Thyroid gland (tissue), 4 donors: ENCODE measurements around the gene ZNF280D. TPM values are rescaled to one million over a fixed set of nuclear protein-coding genes. Genes with fewer than 3 reads are reported as not detected.

ENCODE experiments used
- DNase-seq, 2 donors: peaks; one replicate each; pipeline ENCODE4 v3.0.0-alpha.2; 2019
- H3K27ac ChIP-seq, 3 donors: fragments of 200-600 bp; sonication (generic); 1 replicate in 2 of 3; 2 replicates in 1 of 3; pipeline ENCODE4 v1.5.1; 2016 to 2019; ENCODE audit warnings: mild to moderate bottlenecking in 1 of 3, moderate library complexity in 1 of 3
- H3K27me3 ChIP-seq: fragments of 200-600 bp; sonication (generic); one replicate; pipeline ENCODE4 v1.5.1; 2019
- H3K36me3 ChIP-seq, 2 donors: fragments of 200-600 bp; sonication (generic); one replicate each; pipeline ENCODE4 v1.5.1; 2016 to 2019
- H3K4me1 ChIP-seq, 2 donors: fragments of 200-600 bp; sonication (generic); one replicate each; pipeline ENCODE4 v1.5.1; 2017 to 2019
- H3K4me3 ChIP-seq, 3 donors: fragments of 200-600 bp; sonication (generic); replicated peaks in 1 of 3; 1 replicate in 2 of 3; 2 replicates in 1 of 3; pipeline ENCODE4 v1.5.1; 2016; ENCODE audit warnings: mild to moderate bottlenecking in 1 of 3
- H3K9me3 ChIP-seq: fragments of 200-600 bp; sonication (generic); one replicate; pipeline ENCODE4 v1.5.1; 2017
- CTCF ChIP-seq, 6 experiments: fragments of 200-600 bp in 3 of 6; fragments of 450-650 bp in 3 of 6; sonication (generic) in 3 of 6; IDR thresholded peaks; one replicate each; pipeline ENCODE4 v1.5.1; 2016 to 2019; ENCODE audit warnings: antibody characterized with exemption in 6 of 6, mild to moderate bottlenecking in 2 of 6, inconsistent platforms in 1 of 6, moderate library complexity in 1 of 6
- POLR2A ChIP-seq, 2 donors: fragments of 450-650 bp; IDR thresholded peaks; one replicate each; pipeline ENCODE4 v1.6.1; 2017; ENCODE audit warnings: antibody characterized with exemption in 2 of 2, mild to moderate bottlenecking in 2 of 2, moderate library complexity in 1 of 2
- WGBS, 2 donors: methylation state at CpG; one replicate each; pipeline ENCODE4 v1.1.5; 2017; 5-methylcytosine and 5-hydroxymethylcytosine counted together
- intact Hi-C: fragments of 100-400 bp; cut with DNase I; formaldehyde crosslinking; loops from one replicate; pipeline ENCODE4 v1.15.1; 2023
- small RNA-seq: library from RNA; depleted of rRNA; stranded (forward); fragments of <200 nt; gene quantifications from one replicate; pipeline ENCODE3, GENCODE V24; 2016
- total RNA-seq, 4 donors: library from RNA; depleted of rRNA; stranded (reverse); fragments of >200 nt; gene quantifications; one replicate each; pipeline ENCODE4 v1.2.3, GENCODE V29; 2016

ZNF280D gene
- total RNA-seq, 4 donors from 2014 or later: 55.6 to 81.8 (median 61.4) TPM

GRCh38 chr15:56586206-56586605 is 147.1 kb downstream of the ZNF280D start:
- no peak for DNase-seq
- Histone ChIP-seq H3K27ac (no peak overlapping the region), H3K36me3 (no peaks in the 10 kb centered on the region), H3K4me1 (no peaks in the 10 kb centered on the region), H3K4me3 (no peak overlapping the region), H3K27me3 (no peaks in the 10 kb centered on the region), H3K9me3 (no peaks in the 10 kb centered on the region)
- TF ChIP-seq CTCF (IDR thresholded peaks at IDR 0.05) (no peak), POLR2A (IDR thresholded peaks at IDR 0.05) (no peak)
- intact Hi-C loops: no loop called here

- WGBS, 2 donors: 88 to 92% methylated on average over 2 of the region's 2 CpGs
- Histone ChIP-seq H3K4me3 (no peak overlapping the region), H3K9me3 (no peaks in the 10 kb centered on the region), H3K27me3 (no peaks in the 10 kb centered on the region), H3K27ac (no peak overlapping the region), H3K4me1 (no peaks in the 10 kb centered on the region), H3K36me3 (no peaks in the 10 kb centered on the region)
- intact Hi-C loops: no loop called here
- TF ChIP-seq POLR2A (IDR thresholded peaks at IDR 0.05): no peak
- no peak for TF ChIP-seq CTCF (IDR thresholded peaks at IDR 0.05)
- DNase-seq: no peak
These were observed 150.5 kb downstream of the ZNF280D start for GRCh38 chr15:56582785-56583184.

Small RNA genes within 50 kb of the gene (small RNA-seq; reads per million reads assigned to genes)
- not detected for gene RF00019

Other genes starting within 250 kb of the ZNF280D start
- 100 to 1,000 TPM in 2 of 4 donors, 10 to 100 TPM in 2; 54.8 to 156 (median 108) TPM for gene TCF12, start 185.1 kb upstream of the ZNF280D start, total RNA-seq